GM21529 (cell line): ENCODE data around the gene ZNF511.
A peak's percentile ranks its signal among the peaks of the same experiment; 100 is the strongest.
"Not testable (repeated sequence)": the region's sequence is repeated elsewhere in the genome, so short reads cannot be mapped to it uniquely, and the experiment has no call there.

ENCODE experiments used
- ATAC-seq: cut with Tn5 transposase; IDR thresholded peaks from one replicate; pipeline ENCODE4 v1.9.1; 2021; ENCODE audit not compliant: unreplicated experiment

ZNF511 gene

GRCh38 chr10:133313192-133313591 lies 4.5 kb downstream of the ZNF511 start:
- no peak for ATAC-seq

GRCh38 chr10:133314911-133315310 lies 6.2 kb downstream of the ZNF511 start:
- ATAC-seq = no peak

GRCh38 chr10:133315847-133316246 lies 7.1 kb downstream of the ZNF511 start:
- no peak for ATAC-seq

- no peak for ATAC-seq
These were observed 7.6 kb downstream of the ZNF511 start for GRCh38 chr10:133316266-133316665.

GRCh38 chr10:133316732-133317131 lies 8.0 kb downstream of the ZNF511 start:
- no peak for ATAC-seq

- peak; percentile 79 for ATAC-seq
These were observed 9.9 kb downstream of the ZNF511 start for GRCh38 chr10:133318494-133319127.

GRCh38 chr10:133320852-133321422 lies 12.2 kb downstream of the ZNF511 start:
- not testable (repeated sequence) for ATAC-seq

GRCh38 chr10:133322064-133322709 lies 13.5 kb downstream of the ZNF511 start:
- ATAC-seq = not testable (repeated sequence)

- ATAC-seq = peak; percentile 64
These were observed 15.6 kb downstream of the ZNF511 start for GRCh38 chr10:133324198-133324792.

GRCh38 chr10:133324857-133325260 lies 16.1 kb downstream of the ZNF511 start:
- no peak for ATAC-seq

GRCh38 chr10:133325440-133326222 lies 16.9 kb downstream of the ZNF511 start:
- no peak for ATAC-seq

GRCh38 chr10:133326223-133326551 lies 17.5 kb downstream of the ZNF511 start:
- no peak for ATAC-seq

GRCh38 chr10:133326745-133327650 lies 18.3 kb downstream of the ZNF511 start:
- no peak for ATAC-seq

- no peak for ATAC-seq
These were observed 19.1 kb downstream of the ZNF511 start for GRCh38 chr10:133327651-133328357.

GRCh38 chr10:133328358-133329343 lies 19.9 kb downstream of the ZNF511 start:
- no peak for ATAC-seq

- peak; percentile 91 for ATAC-seq
These were observed 20.9 kb downstream of the ZNF511 start for GRCh38 chr10:133329491-133330202.

GRCh38 chr10:133332936-133333699 lies 24.4 kb downstream of the ZNF511 start:
- ATAC-seq = no peak
